Keratinocyte (primary cell): ENCODE data around the gene SEPTIN1.

ENCODE experiments used
- EZH2 ChIP-seq: IDR thresholded peaks from one replicate; pipeline ENCODE4 v1.6.1; 2012; ENCODE audit warnings: inconsistent platforms, mild to moderate bottlenecking, low read length, moderate library complexity
- TF ChIP-seq, protein P1 (sequence below), 3 experiments: IDR thresholded peaks in 1 of 3; conservative IDR thresholded peaks in 1 of 3; optimal IDR thresholded peaks in 1 of 3; 2 replicates in 2 of 3; 3 replicates in 1 of 3; pipeline versions ENCODE3 to v1.5.1; 2011; ENCODE audit warnings: low read length in 3 of 3, mild to moderate bottlenecking in 3 of 3, moderate library complexity in 2 of 3, control low read depth in 1 of 3, inconsistent platforms in 1 of 3; ENCODE audit not compliant: insufficient read depth in 2 of 3; ENCODE audit errors: extremely low read depth in 1 of 3

DNA sequence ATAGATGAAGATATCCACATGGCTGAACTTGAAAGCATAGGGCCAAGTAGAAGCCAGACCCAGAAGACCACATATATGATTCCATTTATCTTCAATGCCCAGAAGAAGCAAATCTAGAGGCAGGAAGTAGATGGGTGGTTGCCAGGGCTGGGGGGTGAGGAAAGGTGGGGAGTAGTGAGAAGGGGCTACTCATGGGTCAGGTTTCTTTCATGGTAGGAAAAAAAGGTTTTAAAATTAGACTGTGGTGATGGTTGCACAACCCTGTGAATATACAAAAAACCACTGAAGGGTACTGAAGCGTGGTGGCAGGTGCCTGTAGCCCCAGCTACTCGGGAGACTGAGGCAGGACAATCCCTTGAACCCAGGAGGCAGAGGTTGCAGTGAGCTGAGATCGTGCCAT, 32.7 kb downstream of the SEPTIN1 start:
- no peak for TF ChIP-seq EZH2
- TF ChIP-seq, protein P1, sequence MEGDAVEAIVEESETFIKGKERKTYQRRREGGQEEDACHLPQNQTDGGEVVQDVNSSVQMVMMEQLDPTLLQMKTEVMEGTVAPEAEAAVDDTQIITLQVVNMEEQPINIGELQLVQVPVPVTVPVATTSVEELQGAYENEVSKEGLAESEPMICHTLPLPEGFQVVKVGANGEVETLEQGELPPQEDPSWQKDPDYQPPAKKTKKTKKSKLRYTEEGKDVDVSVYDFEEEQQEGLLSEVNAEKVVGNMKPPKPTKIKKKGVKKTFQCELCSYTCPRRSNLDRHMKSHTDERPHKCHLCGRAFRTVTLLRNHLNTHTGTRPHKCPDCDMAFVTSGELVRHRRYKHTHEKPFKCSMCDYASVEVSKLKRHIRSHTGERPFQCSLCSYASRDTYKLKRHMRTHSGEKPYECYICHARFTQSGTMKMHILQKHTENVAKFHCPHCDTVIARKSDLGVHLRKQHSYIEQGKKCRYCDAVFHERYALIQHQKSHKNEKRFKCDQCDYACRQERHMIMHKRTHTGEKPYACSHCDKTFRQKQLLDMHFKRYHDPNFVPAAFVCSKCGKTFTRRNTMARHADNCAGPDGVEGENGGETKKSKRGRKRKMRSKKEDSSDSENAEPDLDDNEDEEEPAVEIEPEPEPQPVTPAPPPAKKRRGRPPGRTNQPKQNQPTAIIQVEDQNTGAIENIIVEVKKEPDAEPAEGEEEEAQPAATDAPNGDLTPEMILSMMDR (optimal IDR thresholded peaks at IDR 0.05 in 1 of 3, IDR thresholded peaks at IDR 0.05 in 1 of 3, conservative IDR thresholded peaks at IDR 0.05 in 1 of 3; ENCODE audit: extremely low read depth in 1 of 3, insufficient read depth in 2 of 3, low read length in 3 of 3) = no peak
